ENCODE measurements around the gene CUL3. TPM values are rescaled to one million over a fixed set of nuclear protein-coding genes. Genes with fewer than 3 reads are reported as not detected.
A peak's percentile ranks its signal among the peaks of the same experiment; 100 is the strongest.

The CUL3 gene
- total and polyA plus RNA-seq, 8 donors: 70.9 to 116 (median 98.1) TPM

GRCh38 chr2:224461391-224461790 is 123.8 kb downstream of the CUL3 start:
- TF ChIP-seq, protein P1, sequence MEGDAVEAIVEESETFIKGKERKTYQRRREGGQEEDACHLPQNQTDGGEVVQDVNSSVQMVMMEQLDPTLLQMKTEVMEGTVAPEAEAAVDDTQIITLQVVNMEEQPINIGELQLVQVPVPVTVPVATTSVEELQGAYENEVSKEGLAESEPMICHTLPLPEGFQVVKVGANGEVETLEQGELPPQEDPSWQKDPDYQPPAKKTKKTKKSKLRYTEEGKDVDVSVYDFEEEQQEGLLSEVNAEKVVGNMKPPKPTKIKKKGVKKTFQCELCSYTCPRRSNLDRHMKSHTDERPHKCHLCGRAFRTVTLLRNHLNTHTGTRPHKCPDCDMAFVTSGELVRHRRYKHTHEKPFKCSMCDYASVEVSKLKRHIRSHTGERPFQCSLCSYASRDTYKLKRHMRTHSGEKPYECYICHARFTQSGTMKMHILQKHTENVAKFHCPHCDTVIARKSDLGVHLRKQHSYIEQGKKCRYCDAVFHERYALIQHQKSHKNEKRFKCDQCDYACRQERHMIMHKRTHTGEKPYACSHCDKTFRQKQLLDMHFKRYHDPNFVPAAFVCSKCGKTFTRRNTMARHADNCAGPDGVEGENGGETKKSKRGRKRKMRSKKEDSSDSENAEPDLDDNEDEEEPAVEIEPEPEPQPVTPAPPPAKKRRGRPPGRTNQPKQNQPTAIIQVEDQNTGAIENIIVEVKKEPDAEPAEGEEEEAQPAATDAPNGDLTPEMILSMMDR (IDR thresholded peaks at IDR 0.05): no peak

GRCh38 chr2:224457408-224458096 is 127.6 kb downstream of the CUL3 start:
- Histone ChIP-seq H3K27ac (no peak overlapping the region), H3K27me3 (no peaks in the 10 kb centered on the region), H3K9me3 (no peaks in the 10 kb centered on the region), H3K36me3 (no peaks in the 10 kb centered on the region), H3K4me3 (no peak overlapping the region), H3K4me1 (no peaks in the 10 kb centered on the region)
- intact Hi-C loops (cut with DNase I): loop anchor here in 1 of 2 donors (10.0 kb wide), 1 partner anchor 187 kb away; no protein-coding TSS in a partner anchor
- TF ChIP-seq, protein P1 (IDR thresholded peaks at IDR 0.05): no peak
- ATAC-seq (no peak), DNase-seq (no peak)

More at GRCh38 chr2:224461391-224461790, 123.8 kb downstream of the CUL3 start:
- no peaks in the 10 kb centered on the region for H3K27me3 ChIP-seq
- H3K36me3 ChIP-seq: no peaks in the 10 kb centered on the region
- DNase-seq: no peak
- H3K4me3 ChIP-seq: no peak overlapping the region
- H3K27ac ChIP-seq: no peak overlapping the region
- no peak for ATAC-seq
- no peaks in the 10 kb centered on the region for H3K4me1 ChIP-seq
- intact Hi-C loops (cut with DNase I): no loop called here
- H3K9me3 ChIP-seq: no peaks in the 10 kb centered on the region

DNA sequence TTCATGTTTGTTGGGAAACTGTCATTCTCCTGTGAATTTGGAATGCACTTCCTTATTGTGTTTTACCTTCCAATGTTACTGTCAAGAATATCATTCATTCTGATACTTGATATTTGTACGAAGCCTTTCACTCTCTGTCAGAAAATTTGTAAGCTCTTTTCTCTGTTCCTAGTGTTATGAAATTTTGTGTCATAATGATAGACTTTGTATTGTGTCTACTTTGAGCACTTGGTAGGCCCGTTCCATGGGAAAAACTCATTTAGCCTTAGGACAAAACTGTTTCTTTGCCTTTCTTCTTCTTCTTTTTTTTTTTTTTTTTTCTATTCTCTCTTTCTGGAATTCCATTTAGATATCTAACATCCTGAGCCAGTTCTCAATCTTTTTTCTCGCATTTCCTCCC is 131.3 kb downstream of the CUL3 start:
- Histone ChIP-seq H3K27ac (no peak overlapping the region), H3K4me1 (no peaks in the 10 kb centered on the region), H3K27me3 (no peaks in the 10 kb centered on the region), H3K9me3 (no peaks in the 10 kb centered on the region), H3K36me3 (no peaks in the 10 kb centered on the region), H3K4me3 (no peak overlapping the region)
- ATAC-seq: no peak
- TF ChIP-seq, protein P1 (IDR thresholded peaks at IDR 0.05): no peak
- no peak for DNase-seq
- intact Hi-C loops (cut with DNase I): loop anchor here in 1 of 2 donors (10.0 kb wide), 1 partner anchor 191 kb away; no protein-coding TSS in a partner anchor

GRCh38 chr2:224449212-224450147 is 135.7 kb downstream of the CUL3 start:
- Histone ChIP-seq H3K4me3 (no peak overlapping the region), H3K36me3 (no peaks in the 10 kb centered on the region), H3K27ac (no peak overlapping the region), H3K9me3 (no peaks in the 10 kb centered on the region), H3K4me1 (no peaks in the 10 kb centered on the region), H3K27me3 (no peaks in the 10 kb centered on the region)
- TF ChIP-seq, protein P1 (IDR thresholded peaks at IDR 0.05): peak; percentile 16 to 39
- intact Hi-C loops (cut with DNase I): loop anchor here in 1 of 2 donors (10.0 kb wide), 1 partner anchor 195 kb away; no protein-coding TSS in a partner anchor
- DNase-seq: peak in 1 of 4 donors; percentile 35
- ATAC-seq: peak; percentile 50

DNA sequence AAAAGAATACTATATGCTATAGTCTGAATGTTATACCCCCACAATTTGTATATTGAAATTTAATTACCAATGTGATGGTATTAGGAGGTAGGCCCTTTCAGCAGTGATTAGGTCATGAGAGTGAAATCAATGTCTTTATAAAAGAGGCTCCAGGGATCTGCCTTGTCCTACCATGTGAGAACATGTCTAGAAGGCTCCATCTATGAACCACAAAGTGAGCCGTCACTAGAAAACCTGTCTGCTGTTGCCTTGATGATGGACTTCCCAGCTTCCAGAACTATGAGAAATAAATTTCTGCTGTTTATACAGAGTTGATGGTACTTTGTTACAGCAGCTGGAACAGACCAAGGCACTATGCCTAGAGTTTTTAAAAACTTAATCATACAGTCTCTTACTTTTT is 136.9 kb downstream of the CUL3 start:
- H3K27ac ChIP-seq: no peak overlapping the region
- ATAC-seq (no peak), DNase-seq (no peak)
- H3K27me3 ChIP-seq: no peaks in the 10 kb centered on the region
- H3K9me3 ChIP-seq: no peaks in the 10 kb centered on the region
- TF ChIP-seq, protein P1 (IDR thresholded peaks at IDR 0.05): no peak
- no peak overlapping the region for H3K4me3 ChIP-seq
- intact Hi-C loops (cut with DNase I): no loop called here
- no peaks in the 10 kb centered on the region for H3K36me3 ChIP-seq
- H3K4me1 ChIP-seq: no peaks in the 10 kb centered on the region
